DMS53 treated with DMSO at 0.1 percent for 48 hours (cell line): Measurements from ENCODE around the gene SEMA5B.
A peak's percentile ranks its signal among the peaks of the same experiment; 100 is the strongest.

Source experiments
- DNase-seq: peaks from one replicate; lab custom pipeline; 2025; ENCODE audit not compliant: unreplicated experiment; lab: John Stamatoyannopoulos, UW

SEMA5B gene

GRCh38 chr3:123027292-123028232 is at the start of gene SEMA5B:
SEMA5B (minus strand) TSS chr3:123027763; CDS start chr3:122961263, 66,500 bp downstream.
- DNase-seq, result no peak

GRCh38 chr3:123076496-123077418 is 49.2 kb upstream of the SEMA5B start:
- no peak for DNase-seq

- no peak for DNase-seq
These were observed 48.5 kb upstream of the SEMA5B start for GRCh38 chr3:123076112-123076495.

- DNase-seq, result no peak
These were observed 47.8 kb upstream of the SEMA5B start for GRCh38 chr3:123075359-123075758.

GRCh38 chr3:123072564-123072963 is 45.0 kb upstream of the SEMA5B start:
- DNase-seq, result no peak

GRCh38 chr3:123072152-123072551 is 44.6 kb upstream of the SEMA5B start:
- DNase-seq, result no peak

- DNase-seq, result no peak
These were observed 44.0 kb upstream of the SEMA5B start for GRCh38 chr3:123071581-123071980.

- DNase-seq, result no peak
These were observed 43.6 kb upstream of the SEMA5B start for GRCh38 chr3:123071146-123071545.

- no peak for DNase-seq
These were observed 42.9 kb upstream of the SEMA5B start for GRCh38 chr3:123070510-123070909.

- no peak for DNase-seq
These were observed 41.2 kb upstream of the SEMA5B start for GRCh38 chr3:123068601-123069381.

GRCh38 chr3:123067689-123068600 is 40.4 kb upstream of the SEMA5B start:
- DNase-seq, result no peak

GRCh38 chr3:123066896-123067688 is 39.5 kb upstream of the SEMA5B start, which contains the start of gene PDIA5:
PDIA5 (plus strand) TSS chr3:123067025; CDS start chr3:123067165, 140 bp downstream.
- DNase-seq, result peak; percentile 64

- no peak for DNase-seq
These were observed 39.0 kb upstream of the SEMA5B start for GRCh38 chr3:123066599-123066895.

- DNase-seq, result no peak
These were observed 37.4 kb upstream of the SEMA5B start for GRCh38 chr3:123064914-123065313.

GRCh38 chr3:123064506-123064905 is 36.9 kb upstream of the SEMA5B start:
- no peak for DNase-seq

GRCh38 chr3:123063034-123063433 is 35.5 kb upstream of the SEMA5B start:
- no peak for DNase-seq

- DNase-seq, result no peak
These were observed 34.3 kb upstream of the SEMA5B start for GRCh38 chr3:123061856-123062255.

- DNase-seq, result no peak
These were observed 32.5 kb upstream of the SEMA5B start for GRCh38 chr3:123060054-123060453.

- no peak for DNase-seq
These were observed 30.9 kb upstream of the SEMA5B start for GRCh38 chr3:123058505-123058904.
